Fibroblast of the conjunctiva (primary cell): ENCODE data around the gene PDZD2.

Experiments
- DNase-seq: peaks from one replicate; pipeline ENCODE4 v3.0.0-alpha.2; 2010; ENCODE audit warnings: low read depth

Gene PDZD2

GRCh38 chr5:32144378-32145207, 505.7 kb downstream of the PDZD2 start:
- no peak for DNase-seq

GRCh38 chr5:32145378-32145777, 506.4 kb downstream of the PDZD2 start:
- DNase-seq, result no peak

GRCh38 chr5:32147236-32147635, 508.3 kb downstream of the PDZD2 start:
- DNase-seq, result no peak

- DNase-seq, result no peak
Observed at GRCh38 chr5:32147959-32148358, 509.0 kb downstream of the PDZD2 start.

- DNase-seq, result no peak
Observed at GRCh38 chr5:32150366-32150765, 511.4 kb downstream of the PDZD2 start.

- no peak for DNase-seq
Observed at GRCh38 chr5:32151198-32151597, 512.3 kb downstream of the PDZD2 start.

- DNase-seq, result no peak
Observed at GRCh38 chr5:32153723-32154122, 514.8 kb downstream of the PDZD2 start.

- no peak for DNase-seq
Observed at GRCh38 chr5:32155211-32155610, 516.3 kb downstream of the PDZD2 start.

GRCh38 chr5:32156635-32157034, 517.7 kb downstream of the PDZD2 start:
- DNase-seq, result no peak

- no peak for DNase-seq
Observed at GRCh38 chr5:32157078-32157477, 518.1 kb downstream of the PDZD2 start.

- DNase-seq, result no peak
Observed at GRCh38 chr5:32158679-32158975, 519.7 kb downstream of the PDZD2 start.

- DNase-seq, result no peak
Observed at GRCh38 chr5:32159328-32160072, 520.6 kb downstream of the PDZD2 start.

GRCh38 chr5:32160228-32160627, 521.3 kb downstream of the PDZD2 start:
- no peak for DNase-seq
